ENCODE data around the gene HYAL3.
"Not testable (repeated sequence)": the region's sequence is repeated elsewhere in the genome, so short reads cannot be mapped to it uniquely, and the experiment has no call there.

Gene HYAL3

GRCh38 chr3:50258029-50258680 is 41.0 kb downstream of the HYAL3 start:
- no peak for DNase-seq (ENCODE audit: low read depth in 2 of 2)

- DNase-seq (ENCODE audit: low read depth in 2 of 2), result no peak
These were observed 42.0 kb downstream of the HYAL3 start for GRCh38 chr3:50256978-50257890.

GRCh38 chr3:50255251-50255615 is 44.0 kb downstream of the HYAL3 start:
- DNase-seq (ENCODE audit: low read depth in 2 of 2), result no peak

- DNase-seq (ENCODE audit: low read depth in 2 of 2), result no peak
These were observed 44.5 kb downstream of the HYAL3 start for GRCh38 chr3:50254577-50255250.

- DNase-seq (ENCODE audit: low read depth in 2 of 2), result no peak
These were observed 48.0 kb downstream of the HYAL3 start for GRCh38 chr3:50251220-50251619.

GRCh38 chr3:50250514-50250913 is 48.7 kb downstream of the HYAL3 start:
- DNase-seq (ENCODE audit: low read depth in 2 of 2), result no peak

- no peak for DNase-seq (ENCODE audit: low read depth in 2 of 2)
These were observed 49.7 kb downstream of the HYAL3 start for GRCh38 chr3:50249457-50249856.

- DNase-seq (ENCODE audit: low read depth in 2 of 2), result no peak
These were observed 50.8 kb downstream of the HYAL3 start for GRCh38 chr3:50248387-50248786.

- peak; percentile 57 to 80 for DNase-seq (ENCODE audit: low read depth in 2 of 2)
These were observed 52.7 kb downstream of the HYAL3 start for GRCh38 chr3:50246517-50246954.

- DNase-seq (ENCODE audit: low read depth in 2 of 2), result peak; percentile 85 to 88
These were observed 53.2 kb downstream of the HYAL3 start for GRCh38 chr3:50245831-50246516.

GRCh38 chr3:50245251-50245745 is 53.9 kb downstream of the HYAL3 start:
- no peak for DNase-seq (ENCODE audit: low read depth in 2 of 2)

GRCh38 chr3:50244813-50245212 is 54.4 kb downstream of the HYAL3 start:
- DNase-seq (ENCODE audit: low read depth in 2 of 2), result not testable (repeated sequence)

GRCh38 chr3:50243543-50243895 is 55.7 kb downstream of the HYAL3 start:
- DNase-seq (ENCODE audit: low read depth in 2 of 2), result no peak

GRCh38 chr3:50242851-50243542 is 56.2 kb downstream of the HYAL3 start:
- DNase-seq (ENCODE audit: low read depth in 2 of 2), result no peak

All from activated CD8-positive, alpha-beta memory T cell treated with anti-CD3 and anti-CD28 coated beads for 4 hours (primary cell).